GM12801 (cell line): Measurements from ENCODE around the gene PRRC2A.

Source experiments
- TF ChIP-seq, protein P1 (sequence below): IDR thresholded peaks from one replicate; pipeline ENCODE4 v1.5.1; 2011; ENCODE audit warnings: control low read depth; ENCODE audit not compliant: insufficient read length; ENCODE audit errors: extremely low read depth

Gene PRRC2A

DNA sequence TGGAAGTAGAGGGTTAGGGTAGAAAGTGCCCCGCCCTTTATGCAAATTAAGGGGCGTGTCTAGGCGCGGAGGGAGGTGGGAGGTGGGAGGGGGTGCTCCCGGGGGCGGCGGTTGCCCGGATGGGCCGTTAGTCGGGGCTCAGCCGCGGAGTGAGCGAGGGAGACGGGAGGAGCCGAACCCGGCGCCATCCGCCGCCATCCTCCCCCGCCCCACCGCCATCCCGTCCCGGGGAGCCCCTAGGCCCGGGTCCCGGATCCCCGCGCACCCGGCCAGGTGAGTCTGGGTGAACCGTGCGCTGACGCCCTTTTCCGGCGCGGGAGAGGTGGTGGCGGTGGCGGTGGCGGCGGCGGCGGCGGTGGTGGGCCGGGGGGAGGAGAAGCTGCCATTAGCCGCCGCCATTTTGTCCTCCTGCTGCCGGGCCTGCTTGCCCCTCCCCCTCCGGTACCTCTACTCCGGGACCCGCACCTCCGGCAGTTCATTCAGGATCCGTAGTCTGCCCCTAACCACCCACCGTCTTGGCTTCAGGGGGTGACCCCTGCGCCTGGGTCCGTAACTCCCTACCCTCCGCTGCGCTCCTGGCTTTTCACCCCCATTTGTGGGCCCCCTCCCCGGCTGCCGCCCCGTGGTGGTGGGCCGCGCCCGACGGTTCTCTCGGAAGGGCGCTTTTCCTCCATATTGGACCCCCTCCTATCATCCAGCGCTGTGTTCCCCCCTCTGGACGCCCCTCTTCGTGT is at the start of gene PRRC2A:
Gene PRRC2A (plus strand): TSS at position 130 of the 734 bp plus-strand sequence. CDS start 2,075 bp downstream, outside the sequence.
- TF ChIP-seq, protein P1, sequence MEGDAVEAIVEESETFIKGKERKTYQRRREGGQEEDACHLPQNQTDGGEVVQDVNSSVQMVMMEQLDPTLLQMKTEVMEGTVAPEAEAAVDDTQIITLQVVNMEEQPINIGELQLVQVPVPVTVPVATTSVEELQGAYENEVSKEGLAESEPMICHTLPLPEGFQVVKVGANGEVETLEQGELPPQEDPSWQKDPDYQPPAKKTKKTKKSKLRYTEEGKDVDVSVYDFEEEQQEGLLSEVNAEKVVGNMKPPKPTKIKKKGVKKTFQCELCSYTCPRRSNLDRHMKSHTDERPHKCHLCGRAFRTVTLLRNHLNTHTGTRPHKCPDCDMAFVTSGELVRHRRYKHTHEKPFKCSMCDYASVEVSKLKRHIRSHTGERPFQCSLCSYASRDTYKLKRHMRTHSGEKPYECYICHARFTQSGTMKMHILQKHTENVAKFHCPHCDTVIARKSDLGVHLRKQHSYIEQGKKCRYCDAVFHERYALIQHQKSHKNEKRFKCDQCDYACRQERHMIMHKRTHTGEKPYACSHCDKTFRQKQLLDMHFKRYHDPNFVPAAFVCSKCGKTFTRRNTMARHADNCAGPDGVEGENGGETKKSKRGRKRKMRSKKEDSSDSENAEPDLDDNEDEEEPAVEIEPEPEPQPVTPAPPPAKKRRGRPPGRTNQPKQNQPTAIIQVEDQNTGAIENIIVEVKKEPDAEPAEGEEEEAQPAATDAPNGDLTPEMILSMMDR: no peak

DNA sequence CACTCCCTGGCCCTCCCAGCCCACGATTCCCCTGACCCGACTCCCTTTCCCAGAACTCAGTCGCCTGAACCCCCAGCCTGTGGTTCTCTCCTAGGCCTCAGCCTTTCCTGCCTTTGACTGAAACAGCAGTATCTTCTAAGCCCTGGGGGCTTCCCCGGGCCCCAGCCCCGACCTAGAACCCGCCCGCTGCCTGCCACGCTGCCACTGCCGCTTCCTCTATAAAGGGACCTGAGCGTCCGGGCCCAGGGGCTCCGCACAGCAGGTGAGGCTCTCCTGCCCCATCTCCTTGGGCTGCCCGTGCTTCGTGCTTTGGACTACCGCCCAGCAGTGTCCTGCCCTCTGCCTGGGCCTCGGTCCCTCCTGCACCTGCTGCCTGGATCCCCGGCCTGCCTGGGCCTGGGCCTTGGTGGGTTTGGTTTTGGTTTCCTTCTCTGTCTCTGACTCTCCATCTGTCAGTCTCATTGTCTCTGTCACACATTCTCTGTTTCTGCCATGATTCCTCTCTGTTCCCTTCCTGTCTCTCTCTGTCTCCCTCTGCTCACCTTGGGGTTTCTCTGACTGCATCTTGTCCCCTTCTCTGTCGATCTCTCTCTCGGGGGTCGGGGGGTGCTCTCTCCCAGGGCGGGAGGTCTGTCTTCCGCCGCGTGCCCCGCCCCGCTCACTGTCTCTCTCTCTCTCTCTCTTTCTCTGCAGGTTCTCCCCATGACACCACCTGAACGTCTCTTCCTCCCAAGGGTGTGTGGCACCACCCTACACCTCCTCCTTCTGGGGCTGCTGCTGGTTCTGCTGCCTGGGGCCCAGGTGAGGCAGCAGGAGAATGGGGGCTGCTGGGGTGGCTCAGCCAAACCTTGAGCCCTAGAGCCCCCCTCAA is 48.2 kb upstream of the PRRC2A start, which contains the start of gene LTA:
Gene LTA (plus strand): TSS at position 249 of the 871 bp plus-strand sequence. CDS start 454 bp downstream, at position 703.
- TF ChIP-seq, protein P1: no peak

DNA sequence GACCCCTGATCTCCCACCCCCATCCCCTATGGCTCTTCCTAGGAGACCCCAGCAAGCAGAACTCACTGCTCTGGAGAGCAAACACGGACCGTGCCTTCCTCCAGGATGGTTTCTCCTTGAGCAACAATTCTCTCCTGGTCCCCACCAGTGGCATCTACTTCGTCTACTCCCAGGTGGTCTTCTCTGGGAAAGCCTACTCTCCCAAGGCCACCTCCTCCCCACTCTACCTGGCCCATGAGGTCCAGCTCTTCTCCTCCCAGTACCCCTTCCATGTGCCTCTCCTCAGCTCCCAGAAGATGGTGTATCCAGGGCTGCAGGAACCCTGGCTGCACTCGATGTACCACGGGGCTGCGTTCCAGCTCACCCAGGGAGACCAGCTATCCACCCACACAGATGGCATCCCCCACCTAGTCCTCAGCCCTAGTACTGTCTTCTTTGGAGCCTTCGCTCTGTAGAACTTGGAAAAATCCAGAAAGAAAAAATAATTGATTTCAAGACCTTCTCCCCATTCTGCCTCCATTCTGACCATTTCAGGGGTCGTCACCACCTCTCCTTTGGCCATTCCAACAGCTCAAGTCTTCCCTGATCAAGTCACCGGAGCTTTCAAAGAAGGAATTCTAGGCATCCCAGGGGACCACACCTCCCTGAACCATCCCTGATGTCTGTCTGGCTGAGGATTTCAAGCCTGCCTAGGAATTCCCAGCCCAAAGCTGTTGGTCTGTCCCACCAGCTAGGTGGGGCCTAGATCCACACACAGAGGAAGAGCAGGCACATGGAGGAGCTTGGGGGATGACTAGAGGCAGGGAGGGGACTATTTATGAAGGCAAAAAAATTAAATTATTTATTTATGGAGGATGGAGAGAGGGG is 47.0 kb upstream of the PRRC2A start:
- TF ChIP-seq, protein P1: no peak

DNA sequence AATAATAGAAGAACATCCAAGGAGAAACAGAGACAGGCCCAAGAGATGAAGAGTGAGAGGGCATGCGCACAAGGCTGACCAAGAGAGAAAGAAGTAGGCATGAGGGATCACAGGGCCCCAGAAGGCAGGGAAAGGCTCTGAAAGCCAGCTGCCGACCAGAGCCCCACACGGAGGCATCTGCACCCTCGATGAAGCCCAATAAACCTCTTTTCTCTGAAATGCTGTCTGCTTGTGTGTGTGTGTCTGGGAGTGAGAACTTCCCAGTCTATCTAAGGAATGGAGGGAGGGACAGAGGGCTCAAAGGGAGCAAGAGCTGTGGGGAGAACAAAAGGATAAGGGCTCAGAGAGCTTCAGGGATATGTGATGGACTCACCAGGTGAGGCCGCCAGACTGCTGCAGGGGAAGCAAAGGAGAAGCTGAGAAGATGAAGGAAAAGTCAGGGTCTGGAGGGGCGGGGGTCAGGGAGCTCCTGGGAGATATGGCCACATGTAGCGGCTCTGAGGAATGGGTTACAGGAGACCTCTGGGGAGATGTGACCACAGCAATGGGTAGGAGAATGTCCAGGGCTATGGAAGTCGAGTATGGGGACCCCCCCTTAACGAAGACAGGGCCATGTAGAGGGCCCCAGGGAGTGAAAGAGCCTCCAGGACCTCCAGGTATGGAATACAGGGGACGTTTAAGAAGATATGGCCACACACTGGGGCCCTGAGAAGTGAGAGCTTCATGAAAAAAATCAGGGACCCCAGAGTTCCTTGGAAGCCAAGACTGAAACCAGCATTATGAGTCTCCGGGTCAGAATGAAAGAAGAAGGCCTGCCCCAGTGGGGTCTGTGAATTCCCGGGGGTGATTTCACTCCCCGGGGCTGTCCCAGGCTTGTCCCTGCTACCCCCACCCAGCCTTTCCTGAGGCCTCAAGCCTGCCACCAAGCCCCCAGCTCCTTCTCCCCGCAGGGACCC is 46.1 kb upstream of the PRRC2A start:
- TF ChIP-seq, protein P1: no peak

DNA sequence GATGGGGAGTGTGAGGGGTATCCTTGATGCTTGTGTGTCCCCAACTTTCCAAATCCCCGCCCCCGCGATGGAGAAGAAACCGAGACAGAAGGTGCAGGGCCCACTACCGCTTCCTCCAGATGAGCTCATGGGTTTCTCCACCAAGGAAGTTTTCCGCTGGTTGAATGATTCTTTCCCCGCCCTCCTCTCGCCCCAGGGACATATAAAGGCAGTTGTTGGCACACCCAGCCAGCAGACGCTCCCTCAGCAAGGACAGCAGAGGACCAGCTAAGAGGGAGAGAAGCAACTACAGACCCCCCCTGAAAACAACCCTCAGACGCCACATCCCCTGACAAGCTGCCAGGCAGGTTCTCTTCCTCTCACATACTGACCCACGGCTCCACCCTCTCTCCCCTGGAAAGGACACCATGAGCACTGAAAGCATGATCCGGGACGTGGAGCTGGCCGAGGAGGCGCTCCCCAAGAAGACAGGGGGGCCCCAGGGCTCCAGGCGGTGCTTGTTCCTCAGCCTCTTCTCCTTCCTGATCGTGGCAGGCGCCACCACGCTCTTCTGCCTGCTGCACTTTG is 45.1 kb upstream of the PRRC2A start, which contains the start of gene TNF:
Gene TNF (plus strand): TSS at position 231 of the 567 bp plus-strand sequence. CDS start 177 bp downstream, at position 408.
- TF ChIP-seq, protein P1: no peak

DNA sequence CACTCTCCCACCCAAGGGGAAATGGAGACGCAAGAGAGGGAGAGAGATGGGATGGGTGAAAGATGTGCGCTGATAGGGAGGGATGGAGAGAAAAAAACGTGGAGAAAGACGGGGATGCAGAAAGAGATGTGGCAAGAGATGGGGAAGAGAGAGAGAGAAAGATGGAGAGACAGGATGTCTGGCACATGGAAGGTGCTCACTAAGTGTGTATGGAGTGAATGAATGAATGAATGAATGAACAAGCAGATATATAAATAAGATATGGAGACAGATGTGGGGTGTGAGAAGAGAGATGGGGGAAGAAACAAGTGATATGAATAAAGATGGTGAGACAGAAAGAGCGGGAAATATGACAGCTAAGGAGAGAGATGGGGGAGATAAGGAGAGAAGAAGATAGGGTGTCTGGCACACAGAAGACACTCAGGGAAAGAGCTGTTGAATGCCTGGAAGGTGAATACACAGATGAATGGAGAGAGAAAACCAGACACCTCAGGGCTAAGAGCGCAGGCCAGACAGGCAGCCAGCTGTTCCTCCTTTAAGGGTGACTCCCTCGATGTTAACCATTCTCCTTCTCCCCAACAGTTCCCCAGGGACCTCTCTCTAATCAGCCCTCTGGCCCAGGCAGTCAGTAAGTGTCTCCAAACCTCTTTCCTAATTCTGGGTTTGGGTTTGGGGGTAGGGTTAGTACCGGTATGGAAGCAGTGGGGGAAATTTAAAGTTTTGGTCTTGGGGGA is 44.4 kb upstream of the PRRC2A start:
- TF ChIP-seq, protein P1: no peak
